Measurements from ENCODE around the gene CHRM1. TPM values are rescaled to one million over a fixed set of nuclear protein-coding genes. Genes with fewer than 3 reads are reported as not detected.

The CHRM1 gene
- total and polyA plus RNA-seq, 4 donors: 0.38 to 1.5 (median 1.2) TPM

DNA sequence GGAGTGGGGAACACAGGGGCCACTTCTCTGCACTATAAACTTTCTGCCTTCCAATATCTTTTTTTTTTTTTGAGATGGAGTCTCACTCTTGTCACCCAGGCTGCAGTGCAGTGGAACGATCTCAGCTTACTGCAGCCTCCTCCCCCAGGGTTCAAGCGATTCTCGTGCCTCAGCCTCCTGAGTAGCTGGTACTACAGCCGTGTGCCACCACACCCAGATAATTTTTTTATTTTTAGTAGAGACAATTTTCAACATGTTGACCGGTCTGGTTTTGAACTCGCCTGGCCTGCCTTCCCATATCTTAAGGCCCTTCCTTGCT lies 38.8 kb downstream of the CHRM1 start:
- H3K4me3 ChIP-seq: peak overlapping the region; percentile 55
- H3K27me3 ChIP-seq (ENCODE audit: control insufficient read depth in 3 of 3, insufficient read depth in 3 of 3, low read length in 2 of 3): no peaks in the 10 kb centered on the region
- ATAC-seq (ENCODE audit: insufficient read depth, low FRiP score): no peak
- no peaks in the 10 kb centered on the region for H3K9me3 ChIP-seq (ENCODE audit: control insufficient read depth in 4 of 4, insufficient read depth in 3 of 4, low read length in 3 of 4)
- H3K36me3 ChIP-seq (ENCODE audit: control insufficient read depth in 4 of 4, insufficient read depth in 4 of 4, low read length in 4 of 4): peaks cover 33 to 45% (median 39%) of the 10 kb centered on the region in 4 donors
- no peak for TF ChIP-seq CTCF (IDR thresholded peaks at IDR 0.05; ENCODE audit: control extremely low read depth, extremely low read depth)
- peaks cover 15 to 35% (median 20%) of the 10 kb centered on the region in 5 donors for H3K4me1 ChIP-seq (ENCODE audit: control insufficient read depth in 5 of 5, insufficient read depth in 5 of 5, low read length in 5 of 5)
- WGBS, 2 donors: 34 to 60% methylated on average over 6 of the region's 6 CpGs
- no peak for DNase-seq
- H3K9ac ChIP-seq (ENCODE audit: insufficient read depth in 1 of 2, low read length in 2 of 2): peak overlapping the region; percentile 98
- H3K27ac ChIP-seq (ENCODE audit: low read depth in 1 of 2, low read length in 1 of 2): peak overlapping the region in 1 of 2 donors; percentile 80

GRCh38 chr11:62881579-62882430 lies 39.4 kb downstream of the CHRM1 start:
- DNase-seq (peak; percentile 96 to 98 (median 98)), ATAC-seq (ENCODE audit: insufficient read depth, low FRiP score) (peak; percentile 60)
- H3K27me3 ChIP-seq (ENCODE audit: control insufficient read depth in 3 of 3, insufficient read depth in 3 of 3, low read length in 2 of 3): no peaks in the 10 kb centered on the region
- peaks cover 14 to 35% (median 20%) of the 10 kb centered on the region in 5 donors for H3K4me1 ChIP-seq (ENCODE audit: control insufficient read depth in 5 of 5, insufficient read depth in 5 of 5, low read length in 5 of 5)
- peak overlapping the region; percentile 98 for H3K9ac ChIP-seq (ENCODE audit: insufficient read depth in 1 of 2, low read length in 2 of 2)
- peak overlapping the region; percentile 74 to 97 for H3K27ac ChIP-seq (ENCODE audit: low read depth in 1 of 2, low read length in 1 of 2)
- H3K36me3 ChIP-seq (ENCODE audit: control insufficient read depth in 4 of 4, insufficient read depth in 4 of 4, low read length in 4 of 4): peaks cover 29 to 41% (median 35%) of the 10 kb centered on the region in 4 donors
- peak overlapping the region; percentile 55 for H3K4me3 ChIP-seq
- no peaks in the 10 kb centered on the region for H3K9me3 ChIP-seq (ENCODE audit: control insufficient read depth in 4 of 4, insufficient read depth in 3 of 4, low read length in 3 of 4)
- WGBS, 2 donors: 5 to 6% methylated on average over 19 to 21 of the region's 21 CpGs
- no peak for TF ChIP-seq CTCF (IDR thresholded peaks at IDR 0.05; ENCODE audit: control extremely low read depth, extremely low read depth)

DNA sequence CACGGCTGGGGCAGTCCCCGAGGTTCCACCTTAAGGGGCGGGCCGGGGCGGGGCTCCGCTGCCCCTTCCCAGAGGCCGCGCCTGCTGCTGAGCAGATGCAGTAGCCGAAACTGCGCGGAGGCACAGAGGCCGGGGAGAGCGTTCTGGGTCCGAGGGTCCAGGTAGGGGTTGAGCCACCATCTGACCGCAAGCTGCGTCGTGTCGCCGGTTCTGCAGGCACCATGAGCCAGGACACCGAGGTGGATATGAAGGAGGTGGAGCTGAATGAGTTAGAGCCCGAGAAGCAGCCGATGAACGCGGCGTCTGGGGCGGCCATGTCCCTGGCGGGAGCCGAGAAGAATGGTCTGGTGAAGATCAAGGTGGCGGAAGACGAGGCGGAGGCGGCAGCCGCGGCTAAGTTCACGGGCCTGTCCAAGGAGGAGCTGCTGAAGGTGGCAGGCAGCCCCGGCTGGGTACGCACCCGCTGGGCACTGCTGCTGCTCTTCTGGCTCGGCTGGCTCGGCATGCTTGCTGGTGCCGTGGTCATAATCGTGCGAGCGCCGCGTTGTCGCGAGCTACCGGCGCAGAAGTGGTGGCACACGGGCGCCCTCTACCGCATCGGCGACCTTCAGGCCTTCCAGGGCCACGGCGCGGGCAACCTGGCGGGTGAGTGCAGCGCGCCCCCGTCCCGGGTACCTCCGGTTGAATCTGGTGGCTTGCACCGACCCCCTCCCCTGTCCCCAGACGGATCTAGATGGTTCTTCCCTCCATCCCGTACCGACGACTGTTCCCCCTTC lies 40.2 kb downstream of the CHRM1 start, which contains the start of gene SLC3A2:
Gene SLC3A2 (plus strand): TSS at position 94 of the 776 bp plus-strand sequence. CDS start 128 bp downstream, at position 222.
- peak; percentile 91 for ATAC-seq (ENCODE audit: insufficient read depth, low FRiP score)
- Histone ChIP-seq H3K36me3 (ENCODE audit: control insufficient read depth in 4 of 4, insufficient read depth in 4 of 4, low read length in 4 of 4) (peaks cover 20 to 34% (median 29%) of the 10 kb centered on the region in 4 donors), H3K9ac (ENCODE audit: insufficient read depth in 1 of 2, low read length in 2 of 2) (peak within 1 kb of the TSS; percentile 98), H3K27ac (ENCODE audit: low read depth in 1 of 2, low read length in 1 of 2) (peak within 1 kb of the TSS; percentile 96 to 97), H3K9me3 (ENCODE audit: control insufficient read depth in 4 of 4, insufficient read depth in 3 of 4, low read length in 3 of 4) (no peaks in the 10 kb centered on the region), H3K27me3 (ENCODE audit: control insufficient read depth in 3 of 3, insufficient read depth in 3 of 3, low read length in 2 of 3) (no peaks in the 10 kb centered on the region), H3K4me1 (ENCODE audit: control insufficient read depth in 5 of 5, insufficient read depth in 5 of 5, low read length in 5 of 5) (peaks cover 12 to 35% (median 20%) of the 10 kb centered on the region in 5 donors), H3K4me3 (peak within 1 kb of the TSS; percentile 90)
- 0% methylated on average over 62 to 69 of the region's 69 CpGs for WGBS, 2 donors
- peak; percentile 89 to 93 (median 92) for DNase-seq
- TF ChIP-seq CTCF (IDR thresholded peaks at IDR 0.05; ENCODE audit: control extremely low read depth, extremely low read depth): peak; percentile 63

Data from lung (tissue), 12 donors.